MG63 (cell line): Measurements from ENCODE around the gene TMEM44. TPM values are rescaled to one million over a fixed set of nuclear protein-coding genes. Genes with fewer than 3 reads are reported as not detected.

Experiments used
- total RNA-seq: library from RNA; depleted of rRNA; stranded (reverse); fragments of >200 nt; shearing (Covaris generic); gene quantifications from 2 replicates; pipeline ENCODE4 v1.2.3, GENCODE V29; 2014; ENCODE audit warnings: low replicate concordance; rRNA removed

The TMEM44 gene
- total RNA-seq, 1 experiment from 2014 or later: 40.9 TPM

Other genes starting within 250 kb of the TMEM44 start
- not detected in 2 replicates for gene GP5, start 234.2 kb downstream of the TMEM44 start, total RNA-seq
- 76.9 and 103 TPM in 2 replicates for gene ATP13A3, start 146.4 kb downstream of the TMEM44 start, total RNA-seq
- gene LSG1, start 38.8 kb upstream of the TMEM44 start, total RNA-seq: 58.4 and 77.5 TPM in 2 replicates
- gene FAM43A, start 52.5 kb upstream of the TMEM44 start, total RNA-seq: 32.4 and 40.0 TPM in 2 replicates